HG03135 (cell line): ENCODE results near the gene FAM170A.

Experiments used
- ATAC-seq: cut with Tn5 transposase; IDR thresholded peaks from one replicate; pipeline ENCODE4 v1.9.1; 2021; ENCODE audit warnings: mild to moderate bottlenecking, moderate library complexity; ENCODE audit not compliant: unreplicated experiment

Gene FAM170A

GRCh38 chr5:119629339-119629738 lies at the start of gene FAM170A:
Gene FAM170A (plus strand): TSS chr5:119629558. CDS start chr5:119629769, 211 bp downstream.
- no peak for ATAC-seq

DNA sequence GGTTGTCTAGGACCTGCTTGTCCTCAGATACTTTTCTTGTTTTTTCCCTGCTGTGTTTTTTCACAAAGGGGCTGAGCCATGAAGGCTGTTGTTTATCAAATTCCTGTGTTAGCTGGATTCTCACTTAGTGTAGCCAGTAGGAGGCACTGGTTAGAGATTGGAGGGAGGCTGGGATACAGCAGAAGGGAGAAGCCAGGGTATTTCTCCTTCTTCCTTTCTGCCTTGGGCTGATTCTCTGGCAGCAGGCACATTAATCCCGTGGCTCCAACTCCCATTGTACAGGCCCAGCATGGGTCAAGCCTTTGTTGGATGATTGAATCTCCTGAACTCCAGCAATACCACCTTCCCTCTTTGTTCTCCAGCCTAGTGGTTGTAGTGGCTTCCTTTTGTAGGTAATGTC lies 46.4 kb upstream of the FAM170A start:
- ATAC-seq: no peak

DNA sequence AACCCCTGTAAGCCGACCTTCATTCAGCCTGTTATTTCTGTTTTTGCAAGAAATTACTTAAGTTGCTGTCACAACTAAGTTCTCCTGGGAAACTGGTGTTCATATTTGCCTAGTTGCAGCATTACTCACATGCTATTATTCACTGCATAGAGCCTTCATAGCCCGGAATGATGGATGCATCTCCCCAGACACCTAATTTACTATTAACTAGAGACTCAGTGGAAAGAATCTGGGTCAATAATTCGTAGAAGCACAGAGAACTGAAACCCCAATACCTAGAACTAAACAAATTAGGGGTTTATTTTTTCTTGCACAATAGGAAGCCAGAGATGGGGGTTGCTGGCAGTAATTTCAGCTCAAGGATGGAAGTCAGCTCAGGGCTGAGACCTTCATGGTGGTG lies 45.7 kb upstream of the FAM170A start:
- ATAC-seq: peak; percentile 94

GRCh38 chr5:119596046-119596445 lies 33.3 kb upstream of the FAM170A start:
- no peak for ATAC-seq

- no peak for ATAC-seq
These were observed 31.5 kb upstream of the FAM170A start for GRCh38 chr5:119597728-119598298.

GRCh38 chr5:119613937-119614336 lies 15.4 kb upstream of the FAM170A start:
- ATAC-seq: no peak

- ATAC-seq: no peak
These were observed 14.5 kb upstream of the FAM170A start for GRCh38 chr5:119614838-119615237.

DNA sequence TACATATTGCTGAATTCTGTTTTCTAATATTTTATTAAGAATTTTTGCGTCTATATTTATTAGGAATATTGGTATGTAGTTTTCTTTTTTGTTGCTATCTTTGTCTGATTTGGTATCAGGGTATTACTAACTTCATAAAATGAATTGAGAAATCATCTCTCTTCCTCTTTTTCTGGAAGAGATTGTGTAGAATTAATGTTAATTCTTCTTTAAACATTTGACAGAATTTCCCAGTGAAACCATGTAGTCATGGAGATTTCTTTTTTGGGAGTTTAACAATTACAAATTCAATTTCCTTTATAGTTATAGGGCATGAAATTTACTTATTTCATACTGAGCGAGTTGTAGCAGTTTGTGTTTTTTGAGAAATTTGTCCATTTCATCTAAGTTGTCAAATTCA lies 3.3 kb upstream of the FAM170A start:
- no peak for ATAC-seq

- no peak for ATAC-seq
These were observed 1.5 kb downstream of the FAM170A start for GRCh38 chr5:119630752-119631440.

GRCh38 chr5:119631660-119632059 lies 2.3 kb downstream of the FAM170A start:
- ATAC-seq: no peak

GRCh38 chr5:119651486-119651885 lies 22.1 kb downstream of the FAM170A start:
- no peak for ATAC-seq

DNA sequence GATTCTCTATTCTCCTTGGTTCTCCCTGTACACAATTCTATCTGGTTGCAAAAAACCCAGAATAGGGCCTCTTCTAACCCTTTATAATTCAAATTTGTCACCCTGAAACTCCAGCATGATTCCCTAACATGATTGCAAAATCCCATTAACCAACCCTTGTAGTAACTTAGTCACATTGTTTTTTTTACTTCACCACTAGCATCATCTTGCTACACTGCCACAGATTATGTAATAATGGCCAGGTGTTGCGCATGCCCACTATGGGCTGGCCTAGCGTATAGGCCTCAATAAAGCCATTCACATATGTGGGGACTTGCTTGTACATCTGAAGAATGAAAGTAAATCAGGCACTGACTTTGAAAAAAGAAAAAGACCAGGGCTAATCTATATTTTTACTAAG lies 25.7 kb downstream of the FAM170A start:
- no peak for ATAC-seq

GRCh38 chr5:119656023-119656422 lies 26.7 kb downstream of the FAM170A start:
- ATAC-seq: no peak

GRCh38 chr5:119666542-119666941 lies 37.2 kb downstream of the FAM170A start:
- no peak for ATAC-seq

- ATAC-seq: no peak
These were observed 49.1 kb downstream of the FAM170A start for GRCh38 chr5:119678351-119679028.

DNA sequence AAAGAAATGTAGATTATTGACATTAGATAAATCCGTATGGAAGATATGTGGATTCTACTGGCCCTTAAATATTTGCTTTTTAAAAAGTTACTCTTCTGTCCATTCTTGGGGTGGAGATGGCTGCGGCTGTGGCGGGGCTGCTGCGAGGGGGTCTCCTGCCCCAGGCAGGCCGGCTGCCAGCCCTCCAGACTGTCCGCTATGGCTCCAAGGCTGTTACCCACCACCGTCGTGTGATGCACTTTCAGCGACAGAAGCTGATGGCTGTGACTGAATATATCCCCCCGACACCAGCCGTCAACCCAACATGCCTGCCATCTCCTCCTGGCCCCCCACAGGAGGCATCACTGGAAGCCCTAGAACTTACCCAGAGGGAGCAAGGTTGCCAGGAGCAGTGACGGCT lies 50.7 kb downstream of the FAM170A start:
- ATAC-seq: no peak

DNA sequence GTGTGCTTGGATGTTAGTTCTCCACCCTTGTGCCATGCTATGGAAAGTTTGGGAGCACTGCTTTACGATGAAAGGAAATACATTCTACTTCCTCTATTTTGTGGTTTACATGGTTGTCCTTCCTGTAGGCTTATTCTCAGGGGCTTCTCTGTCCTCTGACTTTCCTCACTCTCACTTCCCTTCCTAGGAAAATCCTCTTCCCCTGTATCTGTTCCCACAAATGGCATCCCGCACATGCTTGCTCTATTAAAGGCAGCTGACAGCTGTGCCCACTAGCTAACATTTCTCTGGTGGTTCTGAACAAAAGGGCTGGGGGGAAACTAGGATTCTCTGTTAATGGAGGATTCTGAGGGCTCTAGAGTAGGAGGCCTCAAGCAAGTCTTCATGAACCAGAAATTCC lies 52.4 kb downstream of the FAM170A start:
- ATAC-seq: no peak

- ATAC-seq: no peak
These were observed 53.0 kb downstream of the FAM170A start for GRCh38 chr5:119682372-119682771.
